GM21723 (cell line): ENCODE results near the gene ITIH4.
"Not testable (repeated sequence)": the region's sequence is repeated elsewhere in the genome, so short reads cannot be mapped to it uniquely, and the experiment has no call there.

Source experiments
- ATAC-seq: cut with Tn5 transposase; IDR thresholded peaks from one replicate; pipeline ENCODE4 v1.9.1; 2021; ENCODE audit warnings: mild to moderate bottlenecking, moderate library complexity; ENCODE audit not compliant: unreplicated experiment

The ITIH4 gene

DNA sequence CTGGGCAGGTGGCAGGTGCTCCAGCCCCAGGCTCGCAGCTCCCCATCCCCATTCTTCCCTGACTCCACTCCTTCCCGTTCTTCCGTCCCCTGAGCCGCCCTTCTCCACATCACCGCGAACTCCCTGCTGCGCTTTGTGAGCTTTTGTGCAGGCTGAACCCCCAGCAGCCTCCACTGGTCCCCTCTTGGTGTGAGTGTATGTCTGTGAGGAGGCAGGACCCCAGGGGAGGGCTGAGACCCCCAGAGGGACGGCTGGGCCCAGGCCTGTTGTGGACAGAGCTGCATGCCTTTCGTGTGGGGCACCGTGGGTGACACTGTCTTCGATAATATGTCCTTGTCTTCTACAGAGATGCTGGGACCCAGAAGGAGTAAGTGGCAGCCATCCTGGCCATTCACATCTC lies 43.2 kb downstream of the ITIH4 start:
- ATAC-seq = no peak

DNA sequence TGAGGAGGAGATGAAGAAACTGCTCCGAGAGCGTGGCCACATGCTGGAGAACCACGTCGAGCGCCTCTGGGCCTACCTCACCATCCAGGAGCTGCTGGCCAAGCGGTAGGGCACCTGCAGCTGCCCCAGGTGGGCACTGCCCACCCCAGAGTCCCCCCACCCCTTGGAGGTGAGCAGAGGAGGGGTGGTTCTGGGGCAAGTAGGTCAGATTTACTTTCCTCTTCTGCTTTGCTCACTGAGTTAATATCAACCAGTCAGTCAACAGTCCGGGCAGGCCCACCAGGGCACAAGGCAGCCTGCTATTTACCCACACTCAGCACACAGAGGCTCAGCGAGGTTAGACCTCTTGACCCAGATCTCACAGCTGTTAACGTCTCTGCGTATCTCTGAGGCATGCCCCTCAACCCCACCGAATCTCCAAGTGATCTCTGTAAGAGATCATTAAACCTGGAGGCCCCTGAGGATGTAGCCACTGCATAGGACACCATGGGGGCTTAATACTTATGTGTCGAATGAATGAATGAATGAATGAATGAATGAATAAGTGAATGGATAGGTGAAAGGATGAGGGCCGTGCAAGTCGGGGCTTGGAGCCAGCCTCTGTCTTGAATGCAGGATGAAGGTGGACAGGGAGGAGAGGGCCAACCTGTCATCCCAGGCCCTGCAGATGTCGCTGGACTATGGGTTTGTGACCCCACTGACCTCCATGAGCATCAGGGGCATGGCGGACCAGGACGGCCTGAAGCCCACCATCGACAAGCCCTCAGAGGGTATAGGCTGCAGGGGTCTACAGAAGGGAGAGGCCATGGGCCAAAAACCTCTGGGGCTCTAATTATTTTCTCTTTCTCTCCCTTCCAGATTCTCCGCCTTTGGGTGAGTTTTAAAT lies 43.9 kb downstream of the ITIH4 start:
- no peak for ATAC-seq

DNA sequence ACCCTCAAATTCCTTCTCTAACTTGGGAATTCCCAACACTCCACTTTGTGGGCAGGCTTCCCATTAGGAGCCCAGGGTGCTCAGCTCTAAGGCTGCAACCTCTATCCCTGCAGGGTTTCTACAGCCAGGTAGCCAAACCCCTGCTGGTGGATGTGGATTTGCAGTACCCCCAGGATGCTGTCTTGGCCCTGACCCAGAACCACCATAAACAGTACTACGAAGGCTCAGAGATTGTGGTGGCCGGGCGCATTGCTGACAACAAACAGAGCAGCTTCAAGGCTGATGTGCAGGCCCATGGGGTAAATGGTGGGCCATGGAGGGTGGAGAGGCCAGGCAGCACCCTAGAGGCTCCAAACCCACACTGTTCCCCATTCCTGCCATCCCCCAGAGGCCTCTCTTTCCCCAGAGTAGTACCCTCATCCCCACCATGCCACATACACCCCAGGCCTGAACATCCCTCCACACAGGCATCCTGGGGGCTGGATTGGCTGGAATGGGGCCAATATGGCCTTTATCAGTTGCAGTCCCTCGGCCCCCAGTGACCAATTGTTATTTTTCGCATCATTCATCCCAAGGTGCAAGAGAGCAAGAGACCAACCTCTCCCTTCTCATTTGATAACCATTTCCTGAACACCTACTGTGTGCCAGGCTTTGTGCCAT lies 45.4 kb downstream of the ITIH4 start:
- ATAC-seq = no peak

DNA sequence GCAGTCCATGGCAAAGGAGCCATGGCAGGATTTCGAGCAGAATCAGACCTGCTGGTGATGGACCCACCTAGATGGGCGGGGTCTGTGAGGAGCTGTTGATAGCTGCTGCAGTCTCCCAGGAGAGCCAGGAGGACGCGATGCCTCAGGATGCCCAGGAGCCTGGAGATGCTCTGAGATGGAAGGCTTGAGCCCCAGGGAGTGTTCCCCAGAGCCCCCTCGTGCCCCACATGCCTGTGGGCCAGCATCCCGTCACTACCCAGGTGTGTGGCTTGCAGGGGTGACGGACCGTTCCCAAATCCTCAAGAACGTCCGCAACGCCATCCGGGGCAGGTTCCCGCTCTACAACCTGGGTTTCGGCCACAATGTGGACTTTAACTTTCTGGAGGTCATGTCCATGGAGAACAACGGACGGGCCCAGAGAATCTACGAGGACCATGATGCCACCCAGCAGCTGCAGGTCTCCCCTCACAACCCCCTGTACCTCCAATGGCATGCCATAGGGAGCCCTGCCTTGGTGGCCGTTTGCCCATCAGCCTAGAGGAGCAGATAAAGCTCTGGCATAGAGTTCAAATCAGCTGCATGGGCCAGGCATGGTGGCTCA lies 46.4 kb downstream of the ITIH4 start:
- ATAC-seq = no peak

DNA sequence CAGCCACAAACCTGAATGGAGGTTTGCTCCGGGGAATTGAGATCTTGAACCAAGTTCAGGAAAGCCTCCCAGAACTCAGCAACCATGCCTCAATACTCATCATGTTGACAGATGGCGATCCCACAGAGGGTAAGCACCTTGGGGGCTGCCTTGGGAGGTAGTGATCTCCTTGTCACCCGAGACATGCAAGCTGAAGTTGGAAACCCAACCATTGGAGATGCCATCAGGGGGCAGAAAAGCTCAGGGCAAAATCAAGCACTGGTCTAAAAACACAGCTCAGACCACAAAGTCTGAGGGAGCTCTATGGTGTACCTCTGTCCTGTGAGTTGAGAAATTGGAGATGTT lies 47.3 kb downstream of the ITIH4 start:
- no peak for ATAC-seq

DNA sequence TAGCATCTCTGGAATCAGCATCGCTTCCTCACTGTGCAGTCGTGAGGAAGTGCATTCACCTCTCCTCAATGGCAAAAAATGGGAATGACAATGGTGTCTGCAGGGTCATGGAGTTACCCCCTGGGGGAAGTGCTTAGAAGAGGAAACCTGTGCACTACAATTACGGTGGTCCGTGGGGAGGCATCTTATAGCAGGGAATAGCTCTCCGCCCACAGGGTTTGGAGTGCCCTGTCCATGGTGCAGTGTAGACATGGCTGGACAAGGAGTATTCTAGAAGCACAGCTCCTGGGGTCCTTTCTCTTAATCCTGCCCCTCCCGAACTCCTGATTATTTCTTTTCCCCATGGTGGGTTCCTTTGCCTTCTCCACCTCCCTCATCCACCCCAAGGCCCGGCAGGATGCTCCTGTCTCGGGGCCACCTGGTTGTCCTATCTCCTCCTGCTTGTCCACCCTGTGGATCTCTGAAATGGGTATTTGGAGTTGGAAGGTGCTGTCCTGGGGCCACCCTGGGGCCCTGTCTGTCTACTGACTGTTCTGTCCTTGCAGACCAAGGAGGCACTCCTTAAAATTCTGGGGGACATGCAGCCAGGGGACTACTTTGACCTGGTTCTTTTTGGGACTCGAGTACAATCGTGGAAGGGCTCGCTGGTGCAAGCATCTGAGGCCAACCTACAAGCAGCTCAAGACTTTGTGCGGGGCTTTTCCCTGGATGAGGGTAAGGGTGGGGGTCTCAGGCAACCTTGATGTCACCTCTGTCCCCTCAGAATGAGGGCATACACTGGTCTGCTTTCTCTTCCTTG lies 47.9 kb downstream of the ITIH4 start:
- ATAC-seq = no peak

DNA sequence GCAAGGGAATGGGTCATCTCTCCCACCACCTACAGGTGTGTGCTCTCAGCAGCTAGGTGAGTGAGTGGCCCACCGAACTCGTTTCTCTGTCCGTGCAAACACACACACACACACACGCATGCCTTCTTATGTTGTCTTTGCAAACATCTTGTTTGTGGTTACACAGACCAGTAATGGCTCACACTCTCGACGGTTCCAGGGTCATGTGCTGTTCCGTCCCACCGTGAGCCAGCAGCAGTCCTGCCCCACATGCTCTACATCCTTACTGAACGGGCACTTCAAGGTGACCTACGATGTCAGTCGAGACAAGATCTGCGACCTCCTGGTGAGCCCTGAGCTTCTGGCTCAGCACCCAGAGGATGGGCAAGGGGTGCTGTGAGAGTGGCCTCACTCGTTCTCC lies 48.7 kb downstream of the ITIH4 start:
- no peak for ATAC-seq

DNA sequence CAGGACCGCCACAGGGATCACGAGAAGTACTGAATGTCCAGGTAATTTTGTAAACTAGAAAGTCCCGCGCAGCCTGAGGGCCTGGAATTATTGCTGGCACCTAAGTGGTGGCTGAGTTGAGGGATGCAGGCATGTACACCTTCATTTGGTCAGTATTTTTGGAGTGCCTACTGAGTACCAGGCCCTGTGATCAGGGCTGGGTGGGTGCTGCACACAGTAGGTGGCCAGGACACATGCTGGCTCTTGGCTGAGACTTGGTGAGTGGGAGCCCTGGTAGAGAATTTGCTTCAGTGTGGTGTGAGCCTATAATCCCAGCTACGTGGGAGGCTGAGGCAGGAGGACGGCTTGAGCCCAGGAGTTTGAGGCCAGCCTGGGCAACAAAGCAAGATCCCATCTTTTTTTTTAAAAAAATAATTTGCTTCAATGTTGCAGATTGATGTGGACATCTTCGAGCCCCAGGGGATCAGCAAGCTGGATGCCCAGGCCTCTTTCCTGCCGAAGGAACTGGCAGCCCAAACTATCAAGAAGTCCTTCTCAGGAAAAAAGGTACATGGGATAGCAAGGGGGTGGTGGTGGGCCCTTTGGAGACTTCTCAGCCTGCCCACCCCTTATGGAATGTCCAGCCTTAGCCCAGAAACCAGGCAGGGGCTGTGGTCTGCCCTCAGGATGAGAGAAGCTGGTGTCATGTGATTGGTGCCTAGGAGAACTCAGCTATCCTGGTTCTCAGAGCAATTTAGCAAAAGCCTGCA lies 50.5 kb downstream of the ITIH4 start:
- no peak for ATAC-seq

DNA sequence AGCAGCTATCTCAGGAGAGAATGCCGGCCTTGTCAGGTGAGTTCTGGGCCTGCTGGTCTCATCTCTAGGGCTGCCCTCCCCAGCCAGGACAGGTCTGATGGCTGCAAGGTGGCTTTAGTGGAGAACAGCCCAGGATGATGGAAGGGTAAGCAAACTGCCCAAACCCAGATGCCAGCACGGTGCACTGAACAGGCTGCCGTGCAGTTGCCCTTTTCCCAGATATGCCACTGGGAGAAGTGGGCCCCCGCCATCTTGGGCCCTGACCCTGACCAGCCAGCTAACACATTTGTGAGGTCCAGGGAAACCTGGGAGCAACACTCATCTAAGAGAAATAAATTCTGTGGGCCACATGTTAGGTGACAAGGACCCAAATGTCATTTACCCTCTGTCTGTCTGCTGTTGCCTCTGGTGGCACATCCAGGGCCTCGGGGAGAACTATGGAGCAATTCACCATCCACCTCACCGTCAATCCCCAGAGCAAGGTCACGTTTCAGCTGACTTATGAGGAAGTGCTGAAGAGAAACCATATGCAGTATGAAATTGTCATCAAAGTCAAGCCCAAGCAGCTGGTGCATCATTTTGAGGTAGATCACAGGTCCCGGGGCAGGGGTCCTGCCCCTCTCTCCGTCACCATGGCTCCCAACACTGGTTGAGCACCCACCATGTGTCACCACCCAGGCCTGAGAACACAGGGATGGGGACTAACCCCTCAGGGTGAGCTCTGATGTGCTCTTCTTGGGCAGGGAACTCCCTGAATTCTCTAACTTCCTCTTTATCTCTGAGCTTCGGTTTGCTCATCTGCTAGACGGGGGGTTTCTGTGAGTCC lies 51.2 kb downstream of the ITIH4 start:
- ATAC-seq = peak; percentile 81

DNA sequence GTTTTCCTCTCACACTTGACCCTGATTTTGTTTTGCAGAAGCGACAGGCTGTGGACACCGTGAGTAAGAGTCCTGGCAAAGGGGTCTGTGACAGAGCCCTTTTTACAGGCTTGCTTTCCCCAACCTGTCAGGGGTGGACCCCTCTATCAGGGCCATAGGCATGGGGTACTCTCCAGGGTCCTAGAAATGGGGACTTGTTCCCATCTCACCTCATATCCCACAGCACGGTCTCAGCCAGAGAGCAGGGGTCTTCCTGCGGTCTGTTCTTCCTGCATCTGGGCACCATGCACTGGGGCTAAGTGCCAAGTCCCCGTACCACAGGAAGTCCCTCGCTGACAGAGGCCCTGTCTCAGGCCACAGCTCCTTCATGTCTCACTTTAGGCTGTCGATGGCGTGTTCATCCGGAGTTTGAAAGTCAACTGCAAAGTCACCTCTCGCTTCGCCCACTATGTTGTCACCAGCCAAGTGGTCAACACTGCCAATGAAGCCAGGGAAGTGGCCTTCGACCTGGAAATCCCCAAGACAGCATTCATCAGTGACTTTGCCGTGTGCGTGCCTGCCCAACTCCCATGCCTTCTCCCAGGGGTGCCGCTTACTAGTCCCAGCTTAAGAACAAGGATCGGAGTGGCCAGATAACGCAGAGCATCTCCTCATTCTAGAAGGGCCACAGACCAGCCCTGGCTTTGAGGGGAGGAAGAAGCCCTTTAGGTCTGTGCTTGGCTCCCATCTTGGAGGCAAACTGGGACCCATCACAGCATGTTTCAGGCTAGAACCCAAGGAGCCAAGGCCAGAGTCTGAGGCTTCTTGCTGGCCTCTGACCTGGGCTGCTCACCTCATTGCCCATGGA lies 52.3 kb downstream of the ITIH4 start:
- no peak for ATAC-seq

DNA sequence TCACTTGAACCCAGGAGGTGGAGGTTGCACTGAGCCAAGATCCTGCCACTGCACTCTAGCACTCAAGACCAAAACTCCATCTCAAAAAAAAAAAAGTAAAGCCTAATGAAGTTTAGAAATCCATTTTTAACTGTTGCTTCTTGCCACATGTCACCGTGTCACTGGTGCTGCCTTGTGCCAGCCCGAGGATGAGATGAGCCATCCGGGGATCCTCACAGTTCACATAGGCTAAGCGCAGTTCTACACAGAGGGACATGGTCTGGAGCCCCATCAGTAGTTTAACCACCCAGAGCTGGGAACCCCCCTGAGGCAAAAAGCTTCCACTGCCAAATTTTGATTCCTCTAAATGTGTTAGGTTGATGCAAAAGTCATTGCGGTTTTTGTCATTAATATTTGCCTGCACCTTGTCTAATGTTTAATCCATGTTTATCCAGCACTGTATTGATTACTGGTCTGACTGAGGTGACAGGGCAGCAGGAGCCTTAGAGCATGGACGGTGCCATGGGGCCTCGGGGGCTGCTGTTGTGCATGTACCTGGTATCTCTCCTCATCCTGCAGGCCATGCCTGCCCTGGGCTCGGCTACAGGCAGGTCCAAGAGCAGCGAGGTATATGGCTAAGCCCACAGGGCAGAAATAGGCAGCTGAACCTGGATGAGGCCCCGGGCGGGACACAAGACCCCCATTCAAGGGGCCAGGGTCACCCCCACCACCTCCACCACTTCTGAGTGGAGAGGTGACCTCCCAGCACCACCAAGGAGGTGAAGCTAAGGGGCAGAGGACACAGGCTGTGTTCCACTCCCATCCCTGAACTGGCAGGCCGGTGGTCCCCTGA lies 53.1 kb downstream of the ITIH4 start, which contains the start of gene ITIH1:
Gene ITIH1 (plus strand): TSS at position 473 of the 832 bp plus-strand sequence. CDS start 17 bp downstream, at position 490.
- ATAC-seq = no peak

DNA sequence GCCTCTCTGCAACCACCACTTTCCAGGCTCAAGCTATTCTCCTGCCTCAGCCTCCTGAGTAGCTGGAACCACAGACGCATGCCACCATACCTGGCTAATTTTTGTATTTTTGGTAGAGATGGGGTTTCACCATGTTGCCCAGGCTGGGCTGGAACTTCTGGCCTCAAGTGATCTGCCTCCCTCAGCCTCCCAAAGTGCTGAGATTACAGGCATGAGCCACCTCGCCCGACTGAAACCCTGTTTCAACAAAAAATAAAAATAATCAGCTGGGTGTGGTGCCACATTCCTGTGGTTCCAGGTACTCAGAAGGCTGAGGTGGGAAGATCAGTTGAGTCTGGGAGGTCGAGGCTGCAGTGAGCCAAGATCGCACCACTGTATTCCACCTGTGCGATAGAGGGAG lies 54.0 kb downstream of the ITIH4 start:
- not testable (repeated sequence) for ATAC-seq

DNA sequence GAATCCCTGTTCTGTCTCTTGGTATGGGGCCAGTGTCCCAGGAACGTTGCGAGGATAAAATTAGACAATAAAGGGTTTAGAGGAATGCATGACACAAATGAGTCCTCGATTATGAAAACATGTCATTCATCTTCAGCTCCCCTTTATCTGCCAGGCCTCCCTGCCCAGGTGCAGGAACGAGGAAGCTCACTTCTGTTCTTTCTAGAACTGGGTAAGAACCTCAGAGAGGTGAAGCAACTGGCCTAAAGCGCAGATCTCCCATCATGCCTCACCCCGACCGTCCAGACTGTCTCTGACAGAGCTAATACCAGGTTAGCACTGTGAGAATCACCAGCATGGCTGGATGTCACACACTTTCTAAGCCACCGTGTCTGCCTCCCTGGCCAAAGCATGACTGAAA lies 54.6 kb downstream of the ITIH4 start:
- no peak for ATAC-seq

DNA sequence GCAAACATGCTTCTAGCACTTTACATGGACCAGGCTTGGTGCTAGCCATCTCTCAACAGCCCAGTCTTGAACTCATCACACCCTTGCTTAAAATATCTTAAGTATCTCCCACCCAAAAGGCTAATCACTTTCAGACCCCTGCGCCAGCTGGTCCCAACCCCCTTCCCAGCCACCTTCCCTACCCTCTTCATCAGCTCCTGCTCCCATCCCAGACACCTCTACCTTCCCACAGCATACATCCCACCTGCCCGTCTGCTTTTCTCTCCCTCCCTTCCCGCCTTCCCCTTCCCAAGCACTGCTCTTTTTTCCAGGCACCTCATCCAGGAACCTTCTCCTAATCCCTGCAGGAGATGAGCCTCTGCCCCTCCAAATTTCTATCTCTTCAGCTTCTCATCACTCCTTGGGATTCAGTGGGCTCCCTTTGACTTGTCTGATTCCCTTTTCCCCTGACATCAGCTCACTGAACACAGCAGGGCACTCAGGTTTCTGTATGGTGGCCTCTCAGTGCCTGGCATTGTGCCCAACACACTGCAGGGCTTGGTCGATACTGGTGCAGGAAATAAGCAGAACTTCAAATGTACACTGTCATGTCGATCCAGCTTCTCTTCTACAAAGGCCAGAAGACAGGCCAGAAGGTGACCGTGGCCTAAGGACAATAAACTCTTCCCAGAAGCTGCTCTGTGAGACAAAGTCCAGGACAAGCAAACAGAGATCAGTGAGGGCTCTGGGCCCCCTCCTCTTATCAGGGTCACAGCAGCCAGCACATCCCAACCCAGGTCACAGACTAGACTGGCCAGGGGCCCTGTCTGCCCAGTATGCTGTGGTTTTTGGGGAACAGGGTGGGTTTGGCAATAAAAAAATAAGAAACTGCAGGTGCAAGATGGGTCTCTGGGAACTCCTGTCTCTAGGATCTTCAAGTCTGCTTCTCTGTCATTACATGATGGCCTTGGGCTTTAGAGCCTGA lies 55.3 kb downstream of the ITIH4 start:
- ATAC-seq = no peak

DNA sequence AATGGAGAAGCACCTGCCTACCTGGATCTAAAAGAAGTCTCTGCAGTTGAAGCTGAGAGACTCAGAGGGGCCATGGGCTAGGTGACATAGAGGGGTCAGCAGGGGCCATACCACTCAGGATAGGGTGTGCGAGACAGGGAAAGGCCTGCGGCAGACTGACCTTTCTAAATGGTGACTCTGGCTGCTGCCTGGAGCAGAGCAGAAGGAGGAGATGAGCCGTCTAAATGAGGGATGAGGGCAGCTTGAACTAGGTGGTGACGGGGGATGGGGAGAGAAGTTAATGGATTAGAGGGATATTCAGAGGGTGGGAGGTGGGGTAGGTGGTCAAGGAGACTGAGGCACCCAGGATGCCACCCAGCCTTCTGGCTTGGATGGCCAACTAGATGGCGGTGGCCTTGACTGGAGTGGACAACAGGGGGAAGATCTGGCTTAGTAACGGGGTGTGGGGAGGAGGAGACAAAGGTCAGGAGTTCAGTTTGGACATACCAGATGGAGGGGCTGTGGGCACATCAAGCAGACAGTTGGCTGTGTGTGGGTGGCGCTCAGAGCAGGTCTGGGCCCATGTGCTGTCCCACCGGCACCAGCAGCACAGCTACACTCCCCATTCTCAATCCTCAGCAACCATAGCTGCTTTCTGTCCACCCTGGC lies 56.3 kb downstream of the ITIH4 start:
- ATAC-seq = no peak
